HG02798 (cell line): ENCODE measurements around the gene ARHGAP26.

Experiments used
- ATAC-seq: cut with Tn5 transposase; IDR thresholded peaks from one replicate; pipeline ENCODE4 v1.9.1; 2021; ENCODE audit warnings: mild to moderate bottlenecking; ENCODE audit not compliant: unreplicated experiment, poor library complexity

Gene ARHGAP26

GRCh38 chr5:142864290-142865260 lies 94.4 kb downstream of the ARHGAP26 start:
- ATAC-seq = no peak

- ATAC-seq = no peak
Measured at GRCh38 chr5:142865631-142866030, 95.5 kb downstream of the ARHGAP26 start.

GRCh38 chr5:142866563-142867275 lies 96.5 kb downstream of the ARHGAP26 start:
- ATAC-seq = peak; percentile 72

GRCh38 chr5:142869886-142870285 lies 99.7 kb downstream of the ARHGAP26 start:
- no peak for ATAC-seq

- no peak for ATAC-seq
Measured at GRCh38 chr5:142870532-142871362, 100.6 kb downstream of the ARHGAP26 start.

- no peak for ATAC-seq
Measured at GRCh38 chr5:142871363-142872193, 101.4 kb downstream of the ARHGAP26 start.

GRCh38 chr5:142872217-142872616 lies 102.0 kb downstream of the ARHGAP26 start:
- no peak for ATAC-seq

GRCh38 chr5:142872795-142873194 lies 102.6 kb downstream of the ARHGAP26 start:
- ATAC-seq = no peak

- ATAC-seq = no peak
Measured at GRCh38 chr5:142873831-142874230, 103.7 kb downstream of the ARHGAP26 start.

- ATAC-seq = no peak
Measured at GRCh38 chr5:142874540-142874939, 104.4 kb downstream of the ARHGAP26 start.

GRCh38 chr5:142875936-142876335 lies 105.8 kb downstream of the ARHGAP26 start:
- ATAC-seq = no peak

- ATAC-seq = no peak
Measured at GRCh38 chr5:142876817-142877216, 106.6 kb downstream of the ARHGAP26 start.

- no peak for ATAC-seq
Measured at GRCh38 chr5:142878111-142878510, 107.9 kb downstream of the ARHGAP26 start.

GRCh38 chr5:142878638-142879037 lies 108.5 kb downstream of the ARHGAP26 start:
- ATAC-seq = no peak

- peak; percentile 60 for ATAC-seq
Measured at GRCh38 chr5:142881076-142881783, 111.1 kb downstream of the ARHGAP26 start.

- ATAC-seq = no peak
Measured at GRCh38 chr5:142881784-142882126, 111.6 kb downstream of the ARHGAP26 start.

- ATAC-seq = no peak
Measured at GRCh38 chr5:142883025-142883424, 112.8 kb downstream of the ARHGAP26 start.

- no peak for ATAC-seq
Measured at GRCh38 chr5:142883438-142883837, 113.3 kb downstream of the ARHGAP26 start.

- no peak for ATAC-seq
Measured at GRCh38 chr5:142884029-142884428, 113.9 kb downstream of the ARHGAP26 start.
